CD14-positive monocyte (primary cell): ENCODE results near the gene CYP4B1. TPM values are rescaled to one million over a fixed set of nuclear protein-coding genes. Genes with fewer than 3 reads are reported as not detected.

Source experiments
- DNase-seq, 3 donors: peaks; one replicate each; pipeline ENCODE4 v3.0.0-alpha.2; 2011 to 2022
- H2AFZ ChIP-seq: 2 replicates; pipeline ENCODE4 v1.6.0; 2012; ENCODE audit warnings: mild to moderate bottlenecking, low read depth, low read length, inconsistent platforms; ENCODE audit not compliant: insufficient read depth, poor library complexity, severe bottlenecking
- H3K27ac ChIP-seq, 2 donors: 1 replicate in 1 of 2; 2 replicates in 1 of 2; pipeline ENCODE4 v1.5.1; 2012 to 2013; ENCODE audit warnings: low read length in 2 of 2, control low read depth in 1 of 2, inconsistent platforms in 1 of 2, low read depth in 1 of 2, mild to moderate bottlenecking in 1 of 2
- H3K27me3 ChIP-seq, 2 donors: one replicate each; pipeline versions ENCODE4 v1.6.0 to v1.6.1; 2011 to 2013; ENCODE audit warnings: low read length in 2 of 2; ENCODE audit not compliant: control insufficient read depth in 2 of 2, insufficient read depth in 2 of 2
- H3K36me3 ChIP-seq, 2 donors: replicated peaks in 1 of 2; 1 replicate in 1 of 2; 2 replicates in 1 of 2; pipeline versions ENCODE4 v1.5.1 to v1.6.1; 2012 to 2013; ENCODE audit warnings: low read length in 2 of 2, control low read depth in 1 of 2, inconsistent platforms in 1 of 2, mild to moderate bottlenecking in 1 of 2; ENCODE audit not compliant: insufficient read depth in 2 of 2, control insufficient read depth in 1 of 2
- H3K4me1 ChIP-seq, 2 donors: 1 replicate in 1 of 2; 2 replicates in 1 of 2; pipeline versions ENCODE4 v1.5.1 to v1.6.1; 2012 to 2013; ENCODE audit warnings: low read length in 2 of 2, control low read depth in 1 of 2, inconsistent platforms in 1 of 2, mild to moderate bottlenecking in 1 of 2, moderate library complexity in 1 of 2; ENCODE audit not compliant: insufficient read depth in 2 of 2, control insufficient read depth in 1 of 2
- H3K4me2 ChIP-seq: replicated peaks from 2 replicates; pipeline ENCODE3; 2012; ENCODE audit warnings: low read length, moderate library complexity, mild to moderate bottlenecking; ENCODE audit not compliant: poor library complexity, severe bottlenecking; ENCODE audit errors: extremely low read depth
- H3K4me3 ChIP-seq, 3 experiments: fragments of 200-600 bp in 1 of 3; sonication (generic) in 1 of 3; replicated peaks in 1 of 3; 1 replicate in 2 of 3; 2 replicates in 1 of 3; pipeline ENCODE4 v1.5.1; 2011 to 2013; ENCODE audit warnings: low read length in 3 of 3, mild to moderate bottlenecking in 3 of 3, control low read depth in 2 of 3, low read depth in 2 of 3, inconsistent platforms in 1 of 3, moderate library complexity in 1 of 3
- H3K79me2 ChIP-seq: 2 replicates; pipeline ENCODE4 v1.6.0; 2012; ENCODE audit warnings: mild to moderate bottlenecking, control low read depth, inconsistent platforms, low read length, moderate library complexity; ENCODE audit not compliant: insufficient read depth
- H3K9ac ChIP-seq: 2 replicates; pipeline ENCODE4 v1.6.0; 2017; ENCODE audit warnings: low read length, mild to moderate bottlenecking; ENCODE audit not compliant: insufficient read depth, poor library complexity, severe bottlenecking
- H3K9me3 ChIP-seq, 2 donors: replicated peaks in 1 of 2; 1 replicate in 1 of 2; 2 replicates in 1 of 2; pipeline versions ENCODE4 v1.5.1 to v1.6.1; 2012 to 2013; ENCODE audit warnings: low read length in 2 of 2, control low read depth in 1 of 2; ENCODE audit not compliant: control insufficient read depth in 1 of 2, insufficient read depth in 1 of 2
- H4K20me1 ChIP-seq: 2 replicates; pipeline ENCODE4 v1.6.0; 2012; ENCODE audit warnings: mild to moderate bottlenecking, low read length, control low read depth, moderate library complexity; ENCODE audit not compliant: insufficient read depth
- H3K27ac Mint-ChIP-seq, 7 donors: one replicate each; pipeline ENCODE4 v1.8.0; 2020; ENCODE audit warnings: mild to moderate bottlenecking in 7 of 7, mixed read lengths in 7 of 7, moderate library complexity in 6 of 7, inconsistent platforms in 2 of 7
- H3K27me3 Mint-ChIP-seq, 3 donors: one replicate each; pipeline ENCODE4 v1.8.0; 2021 to 2022; ENCODE audit warnings: low read depth in 3 of 3, mild to moderate bottlenecking in 3 of 3, mixed read lengths in 3 of 3, moderate library complexity in 3 of 3, inconsistent platforms in 1 of 3
- H3K36me3 Mint-ChIP-seq, 2 donors: one replicate each; pipeline ENCODE4 v1.8.0; 2020; ENCODE audit warnings: mixed read lengths in 2 of 2, inconsistent platforms in 1 of 2, mild to moderate bottlenecking in 1 of 2
- H3K4me1 Mint-ChIP-seq: one replicate; pipeline ENCODE4 v1.8.0; 2020; ENCODE audit warnings: mild to moderate bottlenecking, mixed read lengths
- H3K4me3 Mint-ChIP-seq, 2 donors: one replicate each; pipeline ENCODE4 v1.8.0; 2020; ENCODE audit warnings: mild to moderate bottlenecking in 2 of 2, mixed read lengths in 2 of 2, moderate library complexity in 1 of 2
- H3K9me3 Mint-ChIP-seq, 7 donors: one replicate each; pipeline ENCODE4 v1.8.0; 2020 to 2022; ENCODE audit warnings: mixed read lengths in 7 of 7, mild to moderate bottlenecking in 6 of 7, moderate library complexity in 6 of 7, inconsistent platforms in 2 of 7
- WGBS: methylation state at CpG from one replicate; pipeline ENCODE4 v1.1.5; 2013; ENCODE audit warnings: missing lambda C conversion rate; ENCODE audit not compliant: insufficient coverage; 5-methylcytosine and 5-hydroxymethylcytosine counted together
- intact Hi-C, 2 donors: fragments of 100-400 bp; cut with micrococcal nuclease; formaldehyde crosslinking; loops; one replicate each; pipeline versions ENCODE4 v1.15.0 to v1.15.1; 2023
- polyA plus RNA-seq, 3 donors: library from polyadenylated mRNA; depleted of rRNA in 1 of 3; unstranded in 2 of 3; stranded (reverse) in 1 of 3; fragments of 300-500 nt in 2 of 3; fragments of >200 nt in 1 of 3; fragmentation: Illumina TruSeq in 2 of 3; gene quantifications; 1 replicate in 2 of 3; 2 replicates in 1 of 3; pipeline ENCODE4 v1.2.3, GENCODE V29; 2012 to 2021
- TF ChIP-seq, protein P1 (sequence below): fragments of 200-600 bp; IDR thresholded peaks from one replicate; pipeline ENCODE4 v1.8.0; 2022; ENCODE audit warnings: antibody characterized with exemption, mild to moderate bottlenecking

Gene CYP4B1
- polyA plus RNA-seq, 3 donors: not detected

DNA sequence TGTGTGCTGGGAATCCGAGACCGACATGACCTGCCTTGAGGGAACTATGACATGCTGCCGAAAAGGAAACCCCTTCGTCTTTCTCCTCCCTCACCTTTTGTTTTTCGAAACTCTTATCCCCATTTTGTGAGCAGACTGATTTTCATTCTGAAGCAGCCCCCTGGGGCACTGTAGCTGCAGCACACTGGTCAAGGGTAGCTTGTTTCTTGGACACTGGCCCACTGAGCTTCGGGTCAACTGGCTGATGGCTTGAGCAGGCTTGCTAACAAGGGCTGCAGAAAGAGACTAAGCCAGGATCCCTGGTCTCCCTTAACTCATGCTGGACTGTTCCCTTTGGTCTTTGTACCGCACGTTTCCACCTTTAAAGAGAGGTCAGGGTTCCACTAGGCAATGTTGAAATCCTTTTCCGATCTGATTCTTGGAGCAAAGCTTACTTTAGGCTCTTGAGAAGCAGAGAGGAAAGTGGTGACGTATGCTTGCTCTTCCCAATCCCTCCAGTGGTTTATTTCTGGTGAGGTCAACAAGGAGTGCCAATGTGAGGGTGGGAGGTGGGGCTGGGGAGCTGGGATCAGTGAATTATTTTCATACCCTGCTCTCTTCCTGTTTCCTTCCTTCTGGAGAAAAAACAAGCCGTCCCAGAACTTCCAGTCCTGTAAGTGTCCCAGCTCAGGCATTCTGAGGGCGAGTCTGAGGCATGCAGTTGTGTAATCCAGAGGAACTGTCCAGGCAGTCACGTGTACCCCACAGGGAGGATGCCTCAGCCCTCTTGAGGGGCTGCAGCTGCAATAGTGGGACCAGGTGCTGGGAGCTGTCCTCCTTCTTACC is 7.6 kb downstream of the CYP4B1 start:
- TF ChIP-seq, protein P1, sequence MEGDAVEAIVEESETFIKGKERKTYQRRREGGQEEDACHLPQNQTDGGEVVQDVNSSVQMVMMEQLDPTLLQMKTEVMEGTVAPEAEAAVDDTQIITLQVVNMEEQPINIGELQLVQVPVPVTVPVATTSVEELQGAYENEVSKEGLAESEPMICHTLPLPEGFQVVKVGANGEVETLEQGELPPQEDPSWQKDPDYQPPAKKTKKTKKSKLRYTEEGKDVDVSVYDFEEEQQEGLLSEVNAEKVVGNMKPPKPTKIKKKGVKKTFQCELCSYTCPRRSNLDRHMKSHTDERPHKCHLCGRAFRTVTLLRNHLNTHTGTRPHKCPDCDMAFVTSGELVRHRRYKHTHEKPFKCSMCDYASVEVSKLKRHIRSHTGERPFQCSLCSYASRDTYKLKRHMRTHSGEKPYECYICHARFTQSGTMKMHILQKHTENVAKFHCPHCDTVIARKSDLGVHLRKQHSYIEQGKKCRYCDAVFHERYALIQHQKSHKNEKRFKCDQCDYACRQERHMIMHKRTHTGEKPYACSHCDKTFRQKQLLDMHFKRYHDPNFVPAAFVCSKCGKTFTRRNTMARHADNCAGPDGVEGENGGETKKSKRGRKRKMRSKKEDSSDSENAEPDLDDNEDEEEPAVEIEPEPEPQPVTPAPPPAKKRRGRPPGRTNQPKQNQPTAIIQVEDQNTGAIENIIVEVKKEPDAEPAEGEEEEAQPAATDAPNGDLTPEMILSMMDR: no peak

DNA sequence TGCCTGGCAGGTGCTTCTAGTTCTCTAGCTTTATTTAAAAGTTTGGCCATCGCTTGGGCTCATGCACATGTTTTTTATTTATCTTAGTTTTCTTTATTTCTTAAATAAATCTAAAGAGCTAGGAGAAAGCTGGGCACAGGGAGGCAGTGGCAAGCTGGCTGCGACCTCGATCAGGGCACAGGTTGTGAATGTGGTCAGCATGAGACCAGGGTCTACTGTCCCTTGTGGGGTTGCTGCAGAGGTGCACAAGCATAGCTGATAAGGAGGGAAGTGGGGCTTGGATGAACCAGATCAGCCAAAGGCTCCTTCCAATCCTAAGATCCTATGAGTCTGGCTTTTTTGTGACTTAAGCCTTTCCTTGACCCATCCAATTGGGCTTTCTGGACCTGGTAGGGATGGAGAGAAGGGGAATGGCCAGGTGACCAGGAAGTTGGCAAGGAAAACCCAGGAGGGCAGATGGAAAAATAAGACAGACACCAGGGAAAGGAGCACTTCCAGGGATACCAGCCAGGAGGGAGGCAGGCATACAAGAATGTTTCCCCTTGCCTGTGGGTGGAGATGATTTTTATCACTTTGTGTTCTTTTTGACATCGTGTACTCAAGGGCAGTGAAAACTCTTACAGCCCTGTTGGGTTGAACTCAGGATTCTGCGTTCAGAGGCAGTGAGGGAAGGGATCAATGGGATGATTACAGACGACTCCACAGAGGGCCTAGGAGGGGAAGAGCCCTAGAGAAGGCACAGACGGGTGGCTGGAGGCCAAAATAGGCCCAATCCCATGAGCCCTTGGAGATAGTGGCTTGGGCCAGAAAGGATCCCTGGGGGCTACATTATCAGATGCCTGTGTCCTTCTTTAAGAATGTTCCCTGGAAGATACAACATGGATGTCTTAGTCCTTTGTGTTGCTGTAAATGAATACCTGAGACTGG is 8.5 kb downstream of the CYP4B1 start:
- H3K36me3 Mint-ChIP-seq: no peaks in the 10 kb centered on the region
- Histone ChIP-seq H4K20me1 (no peaks in the 10 kb centered on the region), H3K9me3 (no peaks in the 10 kb centered on the region), H3K36me3 (no peaks in the 10 kb centered on the region), H3K27me3 (no peaks in the 10 kb centered on the region), H3K4me1 (no peaks in the 10 kb centered on the region), H3K79me2 (no peaks in the 10 kb centered on the region), H3K4me2 (no peak overlapping the region), H3K4me3 (no peak overlapping the region), H3K9ac (no peak overlapping the region), H2AFZ (no peak overlapping the region), H3K27ac (no peak overlapping the region)
- DNase-seq: no peak
- no peak overlapping the region for H3K4me3 Mint-ChIP-seq
- H3K27me3 Mint-ChIP-seq: peaks cover 0 to 10% (median 8%) of the 10 kb centered on the region in 3 donors
- intact Hi-C loops: no loop called here
- H3K9me3 Mint-ChIP-seq: peaks cover 0 to 8% (median 0%) of the 10 kb centered on the region in 7 donors
- no peak overlapping the region for H3K27ac Mint-ChIP-seq
- 92% methylated on average over 5 of the region's 7 CpGs for WGBS
- TF ChIP-seq, protein P1: no peak
- no peaks in the 10 kb centered on the region for H3K4me1 Mint-ChIP-seq

More for the DNA sequence above, 7.6 kb downstream of the CYP4B1 start:
- Histone ChIP-seq H3K4me2 (no peak overlapping the region), H4K20me1 (no peaks in the 10 kb centered on the region), H3K9ac (no peak overlapping the region), H3K4me3 (no peak overlapping the region), H3K36me3 (no peaks in the 10 kb centered on the region), H3K27ac (no peak overlapping the region), H3K9me3 (no peaks in the 10 kb centered on the region), H3K4me1 (no peaks in the 10 kb centered on the region), H3K79me2 (no peaks in the 10 kb centered on the region), H3K27me3 (no peaks in the 10 kb centered on the region), H2AFZ (no peak overlapping the region)
- intact Hi-C loops: no loop called here
- peaks cover 0 to 10% (median 8%) of the 10 kb centered on the region in 3 donors for H3K27me3 Mint-ChIP-seq
- WGBS: 51% methylated on average over 7 of the region's 13 CpGs
- no peak overlapping the region for H3K27ac Mint-ChIP-seq
- H3K36me3 Mint-ChIP-seq: no peaks in the 10 kb centered on the region
- H3K4me1 Mint-ChIP-seq: no peaks in the 10 kb centered on the region
- peaks cover 0 to 8% (median 0%) of the 10 kb centered on the region in 7 donors for H3K9me3 Mint-ChIP-seq
- H3K4me3 Mint-ChIP-seq: no peak overlapping the region
- DNase-seq: no peak
